HuH-7 (cell line): ENCODE data around the gene UBXN10.

Experiments used
- DNase-seq: peaks from one replicate; pipeline ENCODE4 v3.0.0; 2011; ENCODE audit warnings: low spot score

Gene UBXN10

GRCh38 chr1:20183035-20183434 is 2.9 kb upstream of the UBXN10 start:
- no peak for DNase-seq

GRCh38 chr1:20183616-20184271 is 2.2 kb upstream of the UBXN10 start:
- DNase-seq, result no peak

- DNase-seq, result peak; percentile 47
Observed at GRCh38 chr1:20184481-20184900, 1.4 kb upstream of the UBXN10 start.

- DNase-seq, result no peak
Observed at GRCh38 chr1:20184997-20185833, 681 bp upstream of the UBXN10 start.

- no peak for DNase-seq
Observed at GRCh38 chr1:20187103-20187812, 1.4 kb downstream of the UBXN10 start.

- no peak for DNase-seq
Observed at GRCh38 chr1:20187813-20188454, 2.0 kb downstream of the UBXN10 start.

GRCh38 chr1:20188455-20188817 is 2.5 kb downstream of the UBXN10 start:
- DNase-seq, result no peak

- DNase-seq, result no peak
Observed at GRCh38 chr1:20189664-20190063, 3.8 kb downstream of the UBXN10 start.

- no peak for DNase-seq
Observed at GRCh38 chr1:20190256-20191160, 4.6 kb downstream of the UBXN10 start.

GRCh38 chr1:20191266-20191825 is 5.5 kb downstream of the UBXN10 start:
- no peak for DNase-seq

- no peak for DNase-seq
Observed at GRCh38 chr1:20192364-20192763, 6.5 kb downstream of the UBXN10 start.

- no peak for DNase-seq
Observed at GRCh38 chr1:20192871-20193411, 7.0 kb downstream of the UBXN10 start.

- DNase-seq, result no peak
Observed at GRCh38 chr1:20194224-20194623, 8.3 kb downstream of the UBXN10 start.

GRCh38 chr1:20194757-20195461 is 9.0 kb downstream of the UBXN10 start:
- peak; percentile 71 for DNase-seq

- no peak for DNase-seq
Observed at GRCh38 chr1:20195462-20195780, 9.5 kb downstream of the UBXN10 start.

GRCh38 chr1:20197329-20197791 is 11.5 kb downstream of the UBXN10 start:
- no peak for DNase-seq

- DNase-seq, result no peak
Observed at GRCh38 chr1:20198296-20198695, 12.4 kb downstream of the UBXN10 start.

GRCh38 chr1:20198918-20199317 is 13.0 kb downstream of the UBXN10 start:
- DNase-seq, result no peak

GRCh38 chr1:20199403-20199802 is 13.5 kb downstream of the UBXN10 start:
- no peak for DNase-seq

GRCh38 chr1:20199840-20200239 is 13.9 kb downstream of the UBXN10 start:
- DNase-seq, result no peak
